Stimulated activated CD4-positive, alpha-beta T cell treated with anti-CD3 and anti-CD28 coated beads, Interleukin-15, amount 100 ng/mL, for 48 hours (primary cell): ENCODE measurements around the gene ACAA1.

Experiments
- DNase-seq, 2 donors: peaks; one replicate each; pipeline ENCODE4 v3.0.0-alpha.2; 2020; ENCODE audit warnings: low read depth in 2 of 2

The ACAA1 gene

DNA sequence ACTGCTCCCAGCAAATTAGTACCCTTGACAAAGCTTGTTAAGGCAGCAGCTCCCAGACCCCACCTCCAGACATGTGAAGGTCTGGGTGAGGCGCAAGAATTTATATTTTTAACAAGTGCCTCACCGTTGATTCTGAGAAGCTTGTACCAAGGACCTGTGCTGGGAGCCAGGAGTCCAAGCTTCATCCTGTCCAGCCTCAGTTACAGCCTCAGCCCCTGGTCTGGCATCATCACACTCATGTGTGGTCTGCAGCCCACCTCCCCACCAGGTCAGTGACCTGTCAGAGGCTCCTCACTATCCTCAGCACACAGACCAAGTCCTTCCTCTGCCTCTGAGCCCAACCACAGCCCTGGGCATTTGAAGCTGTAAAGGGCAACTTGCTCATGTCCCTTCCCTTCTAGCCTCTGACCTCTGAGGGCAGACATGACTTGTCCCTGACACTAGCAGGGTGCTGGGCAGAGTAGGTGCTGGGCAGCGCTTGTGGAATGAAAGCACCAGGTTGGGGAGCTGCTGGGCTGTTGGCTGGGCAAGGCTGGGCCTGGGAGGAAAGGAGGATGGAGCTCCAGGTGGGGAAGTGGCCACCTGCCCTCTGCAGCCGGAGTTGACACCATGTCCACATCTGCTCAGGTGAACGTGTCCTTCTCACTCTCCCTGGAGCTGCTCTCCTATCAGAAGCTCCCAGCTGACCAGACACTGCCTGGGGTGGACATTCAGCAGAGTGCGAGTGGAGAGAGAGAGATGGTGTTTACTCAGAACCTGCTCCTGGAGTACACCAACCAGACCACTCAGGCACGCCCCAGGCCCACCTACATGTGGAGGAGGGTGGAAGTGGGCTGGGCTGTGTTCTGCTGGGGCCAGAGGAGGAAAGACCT lies 16.9 kb downstream of the ACAA1 start:
- no peak for DNase-seq

DNA sequence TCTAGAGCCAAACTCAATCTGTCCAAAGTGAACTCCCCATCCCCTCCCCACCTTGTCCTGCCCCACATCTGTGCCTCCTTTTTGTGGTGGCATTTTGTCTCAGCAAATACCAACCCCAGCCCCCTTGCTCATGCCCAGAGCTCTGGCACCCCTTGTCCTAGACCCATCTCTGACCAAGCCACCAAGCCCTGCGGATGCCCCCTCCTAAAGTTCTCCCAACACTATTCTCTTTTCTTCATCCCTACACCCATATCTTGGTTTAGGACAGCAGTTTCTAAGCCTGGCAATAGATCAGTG lies 17.7 kb downstream of the ACAA1 start:
- DNase-seq = no peak

DNA sequence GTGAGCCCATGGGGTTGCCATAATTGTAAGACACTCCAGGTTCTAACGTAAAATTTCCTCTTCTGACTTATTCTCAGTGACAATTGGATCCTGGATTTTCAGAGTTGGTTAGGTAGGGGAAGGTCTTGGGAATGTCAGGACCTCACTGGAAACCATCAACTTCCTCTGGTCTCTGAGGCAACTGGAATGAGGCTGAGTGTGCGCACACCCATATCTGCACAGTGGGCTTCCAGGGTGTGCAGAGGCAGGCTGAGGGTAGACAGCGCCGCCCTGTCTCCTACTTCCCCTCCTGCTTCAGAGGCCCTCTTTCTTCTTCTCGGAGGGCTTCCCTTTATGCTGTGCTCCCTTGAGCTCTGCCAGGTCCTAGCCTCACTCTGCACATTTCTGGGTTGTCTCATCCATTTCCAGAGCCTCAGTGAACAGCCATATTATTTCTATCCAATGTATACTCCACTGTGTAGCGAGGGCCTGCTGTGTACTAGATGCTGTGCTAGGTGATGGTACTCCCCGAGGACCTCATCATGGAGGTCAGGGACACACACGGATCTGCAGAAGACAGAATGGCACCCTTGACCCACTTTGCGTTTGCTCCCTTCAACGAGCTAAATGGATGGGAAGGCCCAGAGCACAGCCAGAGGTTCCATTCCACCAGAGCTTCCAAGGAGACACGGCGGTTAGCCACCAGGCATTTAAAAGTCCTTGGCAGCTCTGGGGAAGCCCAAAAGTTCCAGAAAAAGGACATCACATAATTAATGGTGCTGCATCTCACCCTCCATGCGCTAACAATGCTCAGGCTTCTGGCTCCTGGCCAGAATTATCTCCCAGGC lies 18.3 kb downstream of the ACAA1 start:
- no peak for DNase-seq

DNA sequence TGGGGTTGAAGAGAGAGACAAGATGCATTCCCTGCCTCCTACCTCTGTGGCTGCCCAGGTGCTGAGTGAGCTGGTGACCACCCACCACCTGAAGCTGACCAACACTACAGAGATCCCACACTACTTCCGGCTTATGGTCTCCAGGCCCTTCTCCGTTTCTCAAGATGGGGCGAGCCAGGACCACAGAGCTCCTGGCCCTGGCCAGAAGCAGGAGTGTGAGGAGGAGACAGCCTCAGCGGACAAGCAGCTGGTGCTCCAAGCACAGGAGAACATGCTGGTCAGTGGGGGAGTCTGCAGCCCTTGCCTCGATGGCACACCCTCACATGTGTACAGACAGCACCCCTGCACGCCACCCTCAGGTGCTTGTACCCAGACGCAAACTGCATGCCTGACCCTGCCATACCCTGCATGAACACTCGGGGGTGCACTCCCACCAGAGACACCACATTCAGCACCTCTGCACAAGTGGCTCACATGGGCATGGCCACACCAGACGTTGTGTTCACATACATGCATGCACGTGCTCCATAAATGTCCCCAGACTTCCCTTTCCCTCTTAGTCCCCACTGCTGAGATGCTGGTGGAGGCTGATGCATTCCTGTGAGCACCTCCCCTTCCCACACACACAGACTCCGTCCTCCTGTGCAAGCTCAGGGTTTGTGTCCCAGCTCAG lies 19.0 kb downstream of the ACAA1 start:
- DNase-seq = peak; percentile 51 to 55

GRCh38 chr3:38117163-38117716 lies 19.7 kb downstream of the ACAA1 start:
- no peak for DNase-seq

GRCh38 chr3:38116471-38117162 lies 20.3 kb downstream of the ACAA1 start:
- DNase-seq = no peak

DNA sequence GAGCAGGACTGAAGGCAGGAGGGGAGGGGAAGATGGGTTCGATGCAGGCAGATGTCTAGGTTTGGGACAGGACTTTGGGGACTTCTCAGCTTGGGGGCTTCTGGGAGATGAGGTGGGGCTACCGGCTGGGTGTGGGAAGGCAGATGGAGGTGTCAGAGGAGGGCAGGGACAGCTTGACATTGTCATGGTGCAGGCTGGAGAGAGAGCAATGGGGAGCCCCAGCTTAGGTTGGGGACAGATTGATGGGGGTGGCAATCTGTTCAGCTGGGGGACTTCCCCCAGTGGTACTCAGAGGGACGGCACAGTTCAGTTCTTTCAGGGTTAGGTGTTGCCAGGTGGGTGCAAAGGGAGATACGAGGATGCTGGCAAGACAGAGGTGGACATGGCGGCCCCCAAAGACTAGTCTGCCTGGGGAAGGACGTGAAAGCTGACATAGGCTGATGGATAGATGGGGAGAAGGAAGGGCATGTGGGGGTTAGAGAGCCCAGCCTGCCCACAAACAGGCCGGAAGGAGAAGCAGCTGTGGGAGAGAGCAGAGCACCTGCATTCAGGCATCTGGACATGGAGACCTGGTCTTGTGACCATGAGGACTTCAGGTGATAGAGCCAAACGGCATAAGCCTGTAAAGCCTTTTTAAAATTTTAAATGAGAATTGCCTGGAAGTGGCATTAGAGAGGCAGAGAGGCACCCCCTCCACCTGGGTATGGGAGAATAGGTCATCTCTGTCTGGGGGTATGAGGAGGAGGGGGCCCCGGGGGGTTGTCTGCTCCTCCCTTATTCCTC lies 21.1 kb downstream of the ACAA1 start:
- no peak for DNase-seq

- DNase-seq = no peak
Observed at GRCh38 chr3:38114875-38115644, 21.9 kb downstream of the ACAA1 start.

- no peak for DNase-seq
Observed at GRCh38 chr3:38114052-38114874, 22.7 kb downstream of the ACAA1 start.

DNA sequence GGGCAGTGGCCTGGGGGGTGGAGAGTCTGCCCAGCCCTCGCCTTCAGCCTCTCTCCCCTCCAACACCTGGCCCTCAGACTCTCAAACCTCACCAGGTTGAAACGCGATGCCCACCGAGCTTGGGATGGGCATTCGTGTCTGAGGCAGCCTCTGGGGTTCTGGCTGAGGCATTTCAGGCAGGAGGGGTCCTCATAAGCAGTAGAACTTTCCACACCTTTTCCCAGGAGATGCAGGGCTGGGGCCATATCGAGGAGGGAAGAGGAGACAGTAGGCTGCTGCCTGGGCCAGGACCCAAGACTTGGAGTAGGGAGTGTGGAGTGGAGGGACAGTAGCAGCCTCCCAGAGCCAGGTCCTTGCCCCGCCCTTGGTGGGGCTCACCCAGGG lies 24.6 kb downstream of the ACAA1 start:
- DNase-seq = no peak

- DNase-seq = no peak
Observed at GRCh38 chr3:38111696-38112377, 25.1 kb downstream of the ACAA1 start.

GRCh38 chr3:38111201-38111600 lies 25.7 kb downstream of the ACAA1 start:
- DNase-seq = no peak

DNA sequence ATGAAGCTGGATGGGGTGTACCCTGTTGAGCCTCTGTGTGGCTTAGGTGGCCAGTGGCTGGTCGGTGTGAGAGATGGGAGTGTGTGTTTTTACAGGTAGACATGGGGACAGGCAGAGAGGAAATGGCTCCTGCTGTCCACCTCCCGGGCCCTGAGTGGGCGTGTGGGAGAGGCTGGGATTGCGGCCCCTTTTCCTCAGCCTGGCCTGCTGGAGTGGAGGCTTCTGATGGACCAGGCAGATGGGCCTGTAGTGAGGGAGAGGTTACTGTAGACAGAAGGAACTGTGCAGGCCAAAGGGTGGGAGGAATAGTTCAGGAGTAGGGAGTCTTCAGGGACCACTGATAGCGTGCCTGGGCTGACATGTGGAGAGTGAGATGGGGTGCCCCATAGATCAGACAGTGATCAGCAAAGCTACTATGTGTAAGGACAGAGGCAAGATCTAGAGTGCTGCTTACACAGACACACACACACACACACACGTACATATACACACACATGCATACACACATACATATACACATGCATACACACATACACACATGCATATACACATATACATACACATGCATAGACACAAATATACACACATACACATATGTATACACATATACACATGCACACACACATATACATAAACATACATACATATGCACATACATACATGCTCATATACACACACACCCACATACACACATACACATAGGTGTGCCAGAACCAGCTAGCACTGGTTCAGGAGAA lies 26.4 kb downstream of the ACAA1 start:
- no peak for DNase-seq

- DNase-seq = no peak
Observed at GRCh38 chr3:38109580-38110313, 27.2 kb downstream of the ACAA1 start.

DNA sequence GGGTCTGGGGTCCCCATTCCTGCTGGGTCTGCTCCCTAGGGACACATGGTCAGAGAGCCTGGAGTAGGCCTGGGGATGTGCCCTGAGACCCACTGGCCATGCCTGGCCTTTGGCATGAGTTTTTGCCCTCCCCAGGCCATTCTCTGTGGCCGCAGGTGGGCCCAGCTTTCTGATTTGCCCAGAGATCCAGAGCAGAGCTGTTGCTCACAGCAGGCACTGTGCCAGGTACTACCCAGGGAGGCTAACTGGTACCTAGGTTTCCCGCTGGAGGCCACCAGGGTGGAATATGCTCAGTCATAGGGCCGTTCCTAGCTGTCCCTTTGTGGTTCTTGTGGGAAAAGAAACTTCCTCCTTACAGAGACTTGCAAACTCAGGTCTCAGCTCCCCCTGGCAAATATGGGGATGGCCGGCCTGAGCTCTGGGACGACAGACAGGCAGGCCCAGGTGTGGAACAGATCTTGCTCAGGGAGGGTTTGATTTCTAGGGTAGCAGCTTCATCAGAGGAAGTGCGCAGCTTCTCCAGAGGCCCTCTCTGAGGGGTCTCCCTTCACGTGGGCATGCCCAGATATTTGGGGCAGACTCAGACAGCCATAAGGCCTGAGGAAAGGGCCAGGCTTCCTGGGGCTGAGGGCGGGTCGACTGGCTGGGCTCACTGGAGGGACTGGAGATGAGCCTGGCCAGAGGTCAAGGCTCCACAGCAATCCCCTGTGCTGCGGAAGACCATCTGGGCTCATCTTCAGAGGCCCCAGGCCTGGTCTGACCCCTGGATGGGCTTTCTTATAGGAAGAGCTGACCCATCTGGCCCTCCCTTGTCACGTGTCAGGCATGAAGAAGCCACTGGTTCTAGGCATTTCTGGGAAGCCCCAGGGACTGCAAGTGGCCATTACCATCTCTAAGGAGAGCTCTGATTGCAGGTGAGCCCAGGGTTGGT lies 28.0 kb downstream of the ACAA1 start:
- no peak for DNase-seq
